HG02798 (cell line): ENCODE results near the gene PHF23.

ENCODE experiments used
- ATAC-seq: cut with Tn5 transposase; IDR thresholded peaks from one replicate; pipeline ENCODE4 v1.9.1; 2021; ENCODE audit warnings: mild to moderate bottlenecking; ENCODE audit not compliant: unreplicated experiment, poor library complexity

The PHF23 gene

GRCh38 chr17:7208027-7208571 is 31.2 kb downstream of the PHF23 start:
- no peak for ATAC-seq

- ATAC-seq = no peak
Measured at GRCh38 chr17:7207120-7208001, 31.9 kb downstream of the PHF23 start.

GRCh38 chr17:7205561-7205960 is 33.7 kb downstream of the PHF23 start:
- ATAC-seq = no peak

- peak; percentile 86 for ATAC-seq
Measured at GRCh38 chr17:7204828-7205461, 34.3 kb downstream of the PHF23 start.

GRCh38 chr17:7204336-7204735 is 34.9 kb downstream of the PHF23 start:
- ATAC-seq = no peak

GRCh38 chr17:7203391-7203790 is 35.9 kb downstream of the PHF23 start:
- ATAC-seq = no peak

- ATAC-seq = no peak
Measured at GRCh38 chr17:7196651-7197401, 42.4 kb downstream of the PHF23 start.

GRCh38 chr17:7195971-7196370 is 43.3 kb downstream of the PHF23 start:
- no peak for ATAC-seq

GRCh38 chr17:7192271-7192937 is 46.9 kb downstream of the PHF23 start:
- ATAC-seq = no peak

- ATAC-seq = no peak
Measured at GRCh38 chr17:7191571-7192270, 47.5 kb downstream of the PHF23 start.

GRCh38 chr17:7191069-7191468 is 48.2 kb downstream of the PHF23 start:
- no peak for ATAC-seq

GRCh38 chr17:7190276-7190917 is 48.9 kb downstream of the PHF23 start:
- ATAC-seq = no peak

GRCh38 chr17:7186241-7186640 is 53.0 kb downstream of the PHF23 start:
- ATAC-seq = no peak
